HL-60 (cell line): ENCODE data around the gene RIMKLA.
A peak's percentile ranks its signal among the peaks of the same experiment; 100 is the strongest.

Experiments
- DNase-seq, 2 experiments: peaks; one replicate each; pipeline ENCODE4 v3.0.0-alpha.2; 2010 to 2020; ENCODE audit warnings: low read depth in 1 of 2, low spot score in 1 of 2
- H3K27ac ChIP-seq: fragments of 250-450 bp; sonication (Bioruptor Pico); replicated peaks from 2 replicates; pipeline ENCODE4 v1.5.1; 2020; ENCODE audit warnings: mild to moderate bottlenecking, moderate library complexity
- H3K27me3 ChIP-seq: fragments of 250-450 bp; sonication (Bioruptor Pico); 2 replicates; pipeline ENCODE4 v1.5.1; 2021; ENCODE audit warnings: mild to moderate bottlenecking, moderate library complexity; ENCODE audit not compliant: insufficient read depth, poor library complexity, severe bottlenecking
- H3K4me3 ChIP-seq: replicated peaks from 2 replicates; pipeline ENCODE4 v1.5.1; 2011; ENCODE audit warnings: mild to moderate bottlenecking, control low read depth, low read length; ENCODE audit not compliant: insufficient read depth
- CTCF ChIP-seq: IDR thresholded peaks from one replicate; pipeline ENCODE4 v1.5.1; 2011; ENCODE audit warnings: low read length, control low read depth, inconsistent platforms; ENCODE audit not compliant: insufficient read depth
- GABPA ChIP-seq: IDR thresholded peaks from 2 replicates; pipeline ENCODE4 v1.6.1; 2012; ENCODE audit warnings: low read depth
- POLR2AphosphoS5 ChIP-seq: IDR thresholded peaks from 2 replicates; pipeline ENCODE4 v1.6.1; 2012; ENCODE audit warnings: low read depth
- REST ChIP-seq: IDR thresholded peaks from 2 replicates; pipeline ENCODE4 v1.6.1; 2012; ENCODE audit warnings: low read depth; ENCODE audit not compliant: insufficient replicate concordance
- SPI1 ChIP-seq: IDR thresholded peaks from 2 replicates; pipeline ENCODE4 v1.6.1; 2012; ENCODE audit warnings: low read depth, mild to moderate bottlenecking, borderline replicate concordance
- long read RNA-seq: library from polyadenylated mRNA; unstranded; transcript quantifications from one replicate; pipeline ENCODE4 v2.0.0, GENCODE V29; 2020

The RIMKLA gene
- long read RNA-seq: 0 reads

- peak within 1 kb of the TSS; percentile 48 for H3K4me3 ChIP-seq
- no peak for TF ChIP-seq POLR2AphosphoS5
- TF ChIP-seq SPI1: no peak
- TF ChIP-seq REST: no peak
- peak; percentile 16 to 23 for DNase-seq
- H3K27me3 ChIP-seq: peaks cover 24% of the 10 kb centered on the region
- H3K27ac ChIP-seq: no peak within 1 kb of the TSS
These were observed at the start of gene RIMKLA for GRCh38 chr1:42380586-42381279. Gene RIMKLA, plus strand, starts transcription at chr1:42380792. Its CDS starts 143 bp downstream, at chr1:42380935.

GRCh38 chr1:42332877-42333276, 47.7 kb upstream of the RIMKLA start:
- no peak overlapping the region for H3K27ac ChIP-seq
- no peak for DNase-seq
- H3K4me3 ChIP-seq: no peak overlapping the region; the same call in 1 of the 2 replicates
- no peaks in the 10 kb centered on the region for H3K27me3 ChIP-seq
- TF ChIP-seq POLR2AphosphoS5: no peak
- no peak for TF ChIP-seq SPI1
- no peak for TF ChIP-seq CTCF
- TF ChIP-seq GABPA: no peak
- no peak for TF ChIP-seq REST

- H3K27ac ChIP-seq: peak overlapping the region; percentile 74
- peak overlapping the region; percentile 98 for H3K4me3 ChIP-seq
- DNase-seq: no peak
- TF ChIP-seq SPI1 (no peak), POLR2AphosphoS5 (no peak), CTCF (no peak), GABPA (no peak), REST (no peak)
- H3K27me3 ChIP-seq: no peaks in the 10 kb centered on the region
These were observed 46.8 kb upstream of the RIMKLA start for GRCh38 chr1:42333662-42334239.
